Gastroesophageal sphincter (tissue), 3 donors: ENCODE data around the gene CAMTA2.

Experiments used
- EP300 ChIP-seq: sonication (generic); formaldehyde crosslinking; IDR thresholded peaks from one replicate; pipeline ENCODE4 v1.6.1; 2017; ENCODE audit warnings: antibody characterized with exemption, mild to moderate bottlenecking
- TF ChIP-seq, protein P1 (sequence below), 4 experiments: fragments of 200-600 bp in 2 of 4; fragments of 450-650 bp in 2 of 4; sonication (generic) in 1 of 4; IDR thresholded peaks; one replicate each; pipeline ENCODE4 v1.5.1; 2017 to 2019; ENCODE audit warnings: antibody characterized with exemption in 4 of 4, mild to moderate bottlenecking in 2 of 4, moderate library complexity in 2 of 4

DNA sequence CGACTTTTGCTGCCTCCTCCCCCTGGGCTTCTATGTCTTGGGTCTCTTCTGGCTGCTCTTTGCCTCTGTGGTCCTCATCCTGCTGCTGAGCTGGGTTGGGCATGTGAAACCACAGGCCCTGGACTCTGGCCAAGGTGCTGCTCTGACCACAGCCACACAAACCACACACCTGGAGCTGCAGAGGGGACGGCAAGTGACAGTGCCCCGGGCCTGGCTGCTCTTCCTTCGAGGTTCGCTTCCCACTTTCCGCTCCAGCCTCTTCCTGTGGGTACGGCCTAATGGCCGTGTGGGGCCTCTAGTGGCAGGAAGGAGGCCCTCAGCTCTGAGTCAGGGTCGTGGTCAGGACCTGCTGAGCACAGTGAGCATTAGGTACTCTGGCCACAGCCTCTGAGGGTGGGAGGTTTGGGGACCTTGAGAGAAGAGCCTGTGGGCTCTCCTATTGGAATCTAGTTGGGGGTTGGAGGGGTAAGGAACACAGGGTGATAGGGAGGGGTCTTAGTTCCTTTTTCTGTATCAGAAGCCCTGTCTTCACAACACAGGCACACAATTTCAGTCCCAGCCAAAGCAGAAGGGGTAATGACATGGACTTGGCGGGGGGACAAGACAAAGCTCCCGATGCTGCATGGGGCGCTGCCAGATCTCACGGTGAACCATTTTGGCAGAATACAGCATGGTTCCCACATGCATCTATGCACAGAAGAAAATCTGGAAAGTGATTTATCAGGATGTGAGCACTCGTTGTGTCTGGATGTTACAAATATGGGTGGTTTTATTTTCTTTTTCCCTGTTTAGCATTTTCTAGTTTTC lies 53.1 kb downstream of the CAMTA2 start:
- no peak for TF ChIP-seq EP300
- TF ChIP-seq, protein P1, sequence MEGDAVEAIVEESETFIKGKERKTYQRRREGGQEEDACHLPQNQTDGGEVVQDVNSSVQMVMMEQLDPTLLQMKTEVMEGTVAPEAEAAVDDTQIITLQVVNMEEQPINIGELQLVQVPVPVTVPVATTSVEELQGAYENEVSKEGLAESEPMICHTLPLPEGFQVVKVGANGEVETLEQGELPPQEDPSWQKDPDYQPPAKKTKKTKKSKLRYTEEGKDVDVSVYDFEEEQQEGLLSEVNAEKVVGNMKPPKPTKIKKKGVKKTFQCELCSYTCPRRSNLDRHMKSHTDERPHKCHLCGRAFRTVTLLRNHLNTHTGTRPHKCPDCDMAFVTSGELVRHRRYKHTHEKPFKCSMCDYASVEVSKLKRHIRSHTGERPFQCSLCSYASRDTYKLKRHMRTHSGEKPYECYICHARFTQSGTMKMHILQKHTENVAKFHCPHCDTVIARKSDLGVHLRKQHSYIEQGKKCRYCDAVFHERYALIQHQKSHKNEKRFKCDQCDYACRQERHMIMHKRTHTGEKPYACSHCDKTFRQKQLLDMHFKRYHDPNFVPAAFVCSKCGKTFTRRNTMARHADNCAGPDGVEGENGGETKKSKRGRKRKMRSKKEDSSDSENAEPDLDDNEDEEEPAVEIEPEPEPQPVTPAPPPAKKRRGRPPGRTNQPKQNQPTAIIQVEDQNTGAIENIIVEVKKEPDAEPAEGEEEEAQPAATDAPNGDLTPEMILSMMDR (IDR thresholded peaks at IDR 0.05), result peak in 1 of 4 experiments; percentile 23
